ENCODE results near the gene FAM111B. TPM values are rescaled to one million over a fixed set of nuclear protein-coding genes. Genes with fewer than 3 reads are reported as not detected.
"Not testable (repeated sequence)": the region's sequence is repeated elsewhere in the genome, so short reads cannot be mapped to it uniquely, and the experiment has no call there.

FAM111B gene
- polyA plus RNA-seq, 1 experiment: 2.7 TPM

DNA sequence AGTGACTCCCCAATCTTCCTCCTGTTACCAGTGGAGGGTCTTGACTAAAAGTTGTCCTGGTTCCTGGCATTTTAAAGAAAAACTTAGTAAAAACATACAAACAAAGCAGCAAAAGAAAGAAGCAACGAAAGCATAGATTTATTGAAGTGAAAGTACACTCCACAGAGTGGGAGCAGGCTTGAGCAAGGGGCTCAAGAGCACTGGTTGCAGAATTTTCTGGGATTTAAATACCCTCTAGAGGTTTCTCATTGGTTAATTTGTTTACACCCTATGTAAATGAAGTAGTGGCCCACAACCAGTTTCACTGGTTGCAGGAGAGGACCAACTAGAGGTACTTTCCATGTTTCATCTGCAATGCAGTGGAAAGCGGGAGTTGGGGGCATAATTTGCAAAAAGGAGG lies 10.7 kb downstream of the FAM111B start:
- no peak for TF ChIP-seq CTCF (IDR thresholded peaks at IDR 0.05; ENCODE audit: low read depth, low read length)

GRCh38 chr11:59119826-59120225 lies 12.8 kb downstream of the FAM111B start:
- POLR2A ChIA-PET: no interaction called here
- Histone ChIP-seq H3K4me3 (ENCODE audit: low read depth, low read length) (no peak overlapping the region), H3K27me3 (ENCODE audit: control insufficient read depth, insufficient read depth, low read length) (no peaks in the 10 kb centered on the region), H3K27ac (ENCODE audit: low read depth, low read length) (no peak overlapping the region), H3K9me3 (ENCODE audit: control insufficient read depth, insufficient read depth, low read length) (peaks cover 14% of the 10 kb centered on the region; the same call in 1 of the 2 replicates)
- CTCF ChIA-PET: interaction anchor here (0.6 to 2.1 kb wide), 4 partner anchors 14 to 39 kb away, joined by 3 to 12 read pairs (median 5); no protein-coding TSS in a partner anchor
- DNase-seq (ENCODE audit: low read depth, low spot score): no peak
- TF ChIP-seq CTCF (IDR thresholded peaks at IDR 0.05; ENCODE audit: low read depth, low read length): no peak

More for the DNA sequence above, 10.7 kb downstream of the FAM111B start:
- CTCF ChIA-PET: no interaction called here
- H3K27ac ChIP-seq (ENCODE audit: low read depth, low read length): no peak overlapping the region
- H3K27me3 ChIP-seq (ENCODE audit: control insufficient read depth, insufficient read depth, low read length): no peaks in the 10 kb centered on the region
- H3K4me3 ChIP-seq (ENCODE audit: low read depth, low read length): no peak overlapping the region
- H3K9me3 ChIP-seq (ENCODE audit: control insufficient read depth, insufficient read depth, low read length): peaks cover 14% of the 10 kb centered on the region; the same call in 1 of the 2 replicates
- DNase-seq (ENCODE audit: low read depth, low spot score): no peak
- POLR2A ChIA-PET: no interaction called here

GRCh38 chr11:59135648-59136461 lies 28.8 kb downstream of the FAM111B start:
- H3K27me3 ChIP-seq (ENCODE audit: control insufficient read depth, insufficient read depth, low read length): no peaks in the 10 kb centered on the region
- peaks cover 12% of the 10 kb centered on the region for H3K9me3 ChIP-seq (ENCODE audit: control insufficient read depth, insufficient read depth, low read length)
- no peak overlapping the region for H3K4me3 ChIP-seq (ENCODE audit: low read depth, low read length)
- POLR2A ChIA-PET: no interaction called here
- TF ChIP-seq CTCF (IDR thresholded peaks at IDR 0.05; ENCODE audit: low read depth, low read length): peak; percentile 99
- peak; percentile 39 for DNase-seq (ENCODE audit: low read depth, low spot score)
- CTCF ChIA-PET: interaction anchor here (0.6 to 3.8 kb wide), 66 partner anchors 9 to 484 kb away, joined by 3 to 68 read pairs (median 4); partner anchors contain the start of genes DTX4 and FAM111B
- no peak overlapping the region for H3K27ac ChIP-seq (ENCODE audit: low read depth, low read length)

GRCh38 chr11:59136551-59136950 lies 29.5 kb downstream of the FAM111B start:
- POLR2A ChIA-PET; H3K27me3 ChIP-seq (ENCODE audit: control insufficient read depth, insufficient read depth, low read length); H3K27ac ChIP-seq (ENCODE audit: low read depth, low read length); DNase-seq (ENCODE audit: low read depth, low spot score); H3K4me3 ChIP-seq (ENCODE audit: low read depth, low read length); H3K9me3 ChIP-seq (ENCODE audit: control insufficient read depth, insufficient read depth, low read length): not testable (repeated sequence)
- CTCF ChIA-PET: interaction anchor here (0.6 to 3.8 kb wide), 47 partner anchors 8 to 484 kb away, joined by 3 to 68 read pairs (median 7); partner anchors contain the start of gene FAM111B

DNA sequence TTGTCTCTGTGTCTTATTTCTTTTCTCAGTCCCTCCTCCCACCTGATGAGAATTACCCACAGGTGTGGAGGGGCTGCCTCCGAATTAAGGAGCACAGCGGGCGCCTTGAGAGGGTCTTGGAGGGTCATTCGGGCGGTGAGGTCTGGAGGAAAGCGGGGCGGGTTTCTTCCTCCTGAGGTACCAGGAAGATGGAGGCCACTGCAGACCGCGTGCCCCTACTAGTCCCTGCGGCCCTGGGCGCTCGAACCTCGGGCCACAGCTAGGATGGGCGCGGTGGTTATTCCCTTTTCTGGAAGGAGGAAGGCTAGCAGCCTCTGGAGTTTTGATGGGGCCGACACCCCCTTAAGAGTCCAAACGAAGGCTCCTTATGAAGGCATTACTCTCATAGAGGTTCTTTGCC lies 30.2 kb downstream of the FAM111B start:
- peaks cover 4% of the 10 kb centered on the region; the same call in 1 of the 2 replicates for H3K9me3 ChIP-seq (ENCODE audit: control insufficient read depth, insufficient read depth, low read length)
- H3K27ac ChIP-seq (ENCODE audit: low read depth, low read length): no peak overlapping the region
- no peak for DNase-seq (ENCODE audit: low read depth, low spot score)
- TF ChIP-seq CTCF (IDR thresholded peaks at IDR 0.05; ENCODE audit: low read depth, low read length): no peak
- CTCF ChIA-PET: interaction anchor here (3.8 kb wide), 1 partner anchor 41 kb away, joined by 66 read pairs; no protein-coding TSS in a partner anchor
- H3K4me3 ChIP-seq (ENCODE audit: low read depth, low read length): no peak overlapping the region
- POLR2A ChIA-PET: no interaction called here
- no peaks in the 10 kb centered on the region for H3K27me3 ChIP-seq (ENCODE audit: control insufficient read depth, insufficient read depth, low read length)

Measured in AG04450 (cell line).